Activated CD4-positive, CD25-positive, alpha-beta regulatory T cell treated with anti-CD3 and anti-CD28 coated beads, Interleukin-2, amount 50 U/mL, for 72 hours (primary cell): ENCODE measurements around the gene AKAP6.

Experiments
- DNase-seq: peaks from one replicate; pipeline ENCODE4 v3.0.0; 2021

The AKAP6 gene

GRCh38 chr14:32593290-32593942 lies 264.3 kb downstream of the AKAP6 start:
- no peak for DNase-seq

GRCh38 chr14:32594766-32595165 lies 265.7 kb downstream of the AKAP6 start:
- no peak for DNase-seq

GRCh38 chr14:32595497-32595896 lies 266.4 kb downstream of the AKAP6 start:
- DNase-seq = no peak

GRCh38 chr14:32596390-32596789 lies 267.3 kb downstream of the AKAP6 start:
- DNase-seq = no peak

- DNase-seq = no peak
These were observed 268.7 kb downstream of the AKAP6 start for GRCh38 chr14:32597771-32598170.

- no peak for DNase-seq
These were observed 272.0 kb downstream of the AKAP6 start for GRCh38 chr14:32601069-32601468.

GRCh38 chr14:32601906-32602305 lies 272.8 kb downstream of the AKAP6 start:
- DNase-seq = no peak

GRCh38 chr14:32602699-32603098 lies 273.6 kb downstream of the AKAP6 start:
- no peak for DNase-seq

- no peak for DNase-seq
These were observed 275.0 kb downstream of the AKAP6 start for GRCh38 chr14:32603992-32604565.

GRCh38 chr14:32606301-32606700 lies 277.2 kb downstream of the AKAP6 start:
- no peak for DNase-seq

- DNase-seq = no peak
These were observed 278.3 kb downstream of the AKAP6 start for GRCh38 chr14:32607399-32607798.

- DNase-seq = no peak
These were observed 279.8 kb downstream of the AKAP6 start for GRCh38 chr14:32608857-32609256.

GRCh38 chr14:32609388-32609787 lies 280.3 kb downstream of the AKAP6 start:
- DNase-seq = no peak

GRCh38 chr14:32611752-32612151 lies 282.7 kb downstream of the AKAP6 start:
- no peak for DNase-seq

GRCh38 chr14:32618991-32619390 lies 289.9 kb downstream of the AKAP6 start:
- DNase-seq = no peak

GRCh38 chr14:32620303-32620702 lies 291.2 kb downstream of the AKAP6 start:
- DNase-seq = no peak

GRCh38 chr14:32620724-32621123 lies 291.6 kb downstream of the AKAP6 start:
- no peak for DNase-seq

GRCh38 chr14:32621585-32621984 lies 292.5 kb downstream of the AKAP6 start:
- no peak for DNase-seq

GRCh38 chr14:32622742-32623141 lies 293.6 kb downstream of the AKAP6 start:
- DNase-seq = no peak

- no peak for DNase-seq
These were observed 294.4 kb downstream of the AKAP6 start for GRCh38 chr14:32623300-32624093.

GRCh38 chr14:32625211-32625610 lies 296.1 kb downstream of the AKAP6 start:
- DNase-seq = no peak

GRCh38 chr14:32627545-32628298 lies 298.6 kb downstream of the AKAP6 start:
- DNase-seq = no peak

- DNase-seq = no peak
These were observed 300.1 kb downstream of the AKAP6 start for GRCh38 chr14:32629236-32629635.
